Measurements from ENCODE around the gene LIAS.
"Not testable (repeated sequence)": the region's sequence is repeated elsewhere in the genome, so short reads cannot be mapped to it uniquely, and the experiment has no call there.

Gene LIAS

DNA sequence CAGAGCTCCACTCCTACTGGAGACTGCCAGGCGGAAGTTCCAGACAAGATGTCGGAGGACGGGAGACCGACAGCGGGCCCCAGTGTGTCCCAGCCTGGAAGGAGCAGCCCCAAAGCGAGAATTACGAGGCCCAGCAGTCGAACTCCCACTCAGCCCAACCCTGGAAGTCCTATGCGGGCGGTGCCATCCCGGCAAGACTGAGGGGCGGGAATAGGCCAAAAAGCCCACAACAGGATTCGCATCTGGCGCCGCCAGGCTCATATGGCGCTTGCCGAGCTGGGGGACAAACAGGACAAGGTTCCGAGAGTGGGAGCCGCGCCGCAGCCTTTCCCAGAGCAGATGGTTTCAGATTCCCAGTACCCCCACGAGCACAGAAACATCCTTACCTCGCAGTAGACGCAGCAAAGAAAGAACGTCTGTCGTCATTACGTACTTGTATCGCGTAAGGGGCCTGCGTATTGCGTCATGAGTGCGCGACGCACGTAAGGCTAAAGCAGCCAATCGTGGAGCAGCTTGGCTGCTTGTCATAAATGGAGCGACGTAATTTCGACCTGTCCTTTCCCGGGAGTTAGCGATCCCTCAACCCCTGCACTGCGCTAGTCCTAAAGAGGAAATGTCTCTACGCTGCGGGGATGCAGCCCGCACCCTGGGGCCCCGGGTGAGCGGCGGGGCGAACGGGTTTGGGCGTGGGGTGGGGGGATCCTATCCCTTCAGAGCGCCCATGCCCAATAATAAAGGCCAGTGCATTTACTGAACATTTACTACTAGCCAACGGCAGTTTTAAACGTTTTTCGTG lies at the start of gene LIAS, which contains the start of gene RPL9:
Gene LIAS (plus strand): TSS at position 552 of the 796 bp plus-strand sequence. CDS start 62 bp downstream, at position 614.
Gene RPL9 (minus strand): TSS at position 418 of the 796 bp plus-strand sequence. CDS start 483 bp downstream, outside the sequence.
- peak; percentile 98 for DNase-seq (ENCODE audit: low spot score)

- DNase-seq (ENCODE audit: low spot score), result no peak
Measured at GRCh38 chr4:39410415-39410814, 48.4 kb upstream of the LIAS start.

DNA sequence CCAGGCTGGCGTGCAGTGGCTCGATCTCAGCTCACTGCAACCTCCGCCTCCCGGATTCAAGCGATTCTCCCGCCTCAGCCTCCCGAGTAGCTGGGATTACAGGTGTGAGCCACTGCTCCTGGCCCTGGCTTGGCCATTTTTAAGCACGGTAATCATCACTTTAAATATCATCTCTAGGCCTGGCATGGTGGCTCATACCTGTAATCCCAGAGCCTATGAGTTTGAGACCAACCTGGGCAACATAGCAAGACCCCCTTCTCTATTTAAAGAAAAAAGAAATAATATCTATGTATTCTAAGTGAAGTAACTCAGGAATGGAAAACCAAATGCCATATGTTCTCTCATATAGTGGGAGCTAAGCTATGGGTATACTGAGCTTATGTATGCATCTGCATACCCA lies 47.3 kb upstream of the LIAS start:
- DNase-seq (ENCODE audit: low spot score), result not testable (repeated sequence)

GRCh38 chr4:39415678-39416283 lies 43.1 kb upstream of the LIAS start:
- no peak for DNase-seq (ENCODE audit: low spot score)

- DNase-seq (ENCODE audit: low spot score), result no peak
Measured at GRCh38 chr4:39422247-39422646, 36.6 kb upstream of the LIAS start.

DNA sequence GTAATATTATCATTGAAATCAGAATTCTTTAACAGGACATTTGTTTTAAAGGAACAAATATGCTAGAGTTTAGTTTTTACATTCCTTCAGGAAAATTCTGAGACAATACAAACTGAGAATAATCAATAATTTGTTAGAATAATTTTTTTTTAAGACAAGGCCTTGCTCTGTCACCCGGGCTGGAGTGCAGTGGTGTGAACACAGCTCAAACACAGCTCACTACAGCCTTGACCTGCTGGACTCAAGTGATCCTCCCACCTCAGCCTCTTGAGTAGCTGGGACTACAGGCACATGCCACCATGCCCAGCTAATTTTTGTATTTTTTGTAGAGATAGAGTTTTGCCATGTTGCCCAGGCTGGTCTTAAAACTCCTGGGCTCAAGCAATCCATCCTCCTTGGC lies 33.6 kb upstream of the LIAS start:
- not testable (repeated sequence) for DNase-seq (ENCODE audit: low spot score)

- no peak for DNase-seq (ENCODE audit: low spot score)
Measured at GRCh38 chr4:39426728-39427127, 32.1 kb upstream of the LIAS start.

DNA sequence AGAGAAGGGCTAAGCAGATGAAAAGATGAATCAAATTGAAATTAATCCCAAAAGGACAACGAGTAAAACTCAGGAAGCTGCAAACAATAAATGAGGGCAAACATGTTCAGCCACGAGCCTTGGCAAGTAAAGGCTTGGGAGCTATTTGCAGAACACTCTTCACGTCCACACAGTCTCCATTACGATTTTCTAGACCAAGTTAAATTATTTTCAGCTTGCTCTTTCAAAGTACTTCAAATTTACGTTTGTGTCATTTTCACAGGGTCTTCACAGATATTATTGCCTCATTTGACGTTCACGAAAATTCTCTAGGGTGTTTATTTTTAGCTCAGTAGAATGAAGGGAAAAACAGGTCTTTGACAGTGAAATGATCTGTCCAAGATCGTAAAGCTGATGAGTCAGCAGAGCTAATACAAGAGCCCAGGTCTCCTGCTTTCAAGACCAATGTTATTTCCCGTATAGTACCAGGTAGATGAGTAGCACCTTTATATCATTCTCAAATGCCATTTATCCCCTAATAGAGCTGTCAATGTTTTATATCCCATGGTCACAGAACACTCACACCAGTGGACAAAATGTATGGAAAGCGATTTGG lies 31.2 kb upstream of the LIAS start:
- no peak for DNase-seq (ENCODE audit: low spot score)

- DNase-seq (ENCODE audit: low spot score), result no peak
Measured at GRCh38 chr4:39429476-39430334, 29.2 kb upstream of the LIAS start.

GRCh38 chr4:39433878-39434492 lies 24.9 kb upstream of the LIAS start:
- DNase-seq (ENCODE audit: low spot score), result no peak

DNA sequence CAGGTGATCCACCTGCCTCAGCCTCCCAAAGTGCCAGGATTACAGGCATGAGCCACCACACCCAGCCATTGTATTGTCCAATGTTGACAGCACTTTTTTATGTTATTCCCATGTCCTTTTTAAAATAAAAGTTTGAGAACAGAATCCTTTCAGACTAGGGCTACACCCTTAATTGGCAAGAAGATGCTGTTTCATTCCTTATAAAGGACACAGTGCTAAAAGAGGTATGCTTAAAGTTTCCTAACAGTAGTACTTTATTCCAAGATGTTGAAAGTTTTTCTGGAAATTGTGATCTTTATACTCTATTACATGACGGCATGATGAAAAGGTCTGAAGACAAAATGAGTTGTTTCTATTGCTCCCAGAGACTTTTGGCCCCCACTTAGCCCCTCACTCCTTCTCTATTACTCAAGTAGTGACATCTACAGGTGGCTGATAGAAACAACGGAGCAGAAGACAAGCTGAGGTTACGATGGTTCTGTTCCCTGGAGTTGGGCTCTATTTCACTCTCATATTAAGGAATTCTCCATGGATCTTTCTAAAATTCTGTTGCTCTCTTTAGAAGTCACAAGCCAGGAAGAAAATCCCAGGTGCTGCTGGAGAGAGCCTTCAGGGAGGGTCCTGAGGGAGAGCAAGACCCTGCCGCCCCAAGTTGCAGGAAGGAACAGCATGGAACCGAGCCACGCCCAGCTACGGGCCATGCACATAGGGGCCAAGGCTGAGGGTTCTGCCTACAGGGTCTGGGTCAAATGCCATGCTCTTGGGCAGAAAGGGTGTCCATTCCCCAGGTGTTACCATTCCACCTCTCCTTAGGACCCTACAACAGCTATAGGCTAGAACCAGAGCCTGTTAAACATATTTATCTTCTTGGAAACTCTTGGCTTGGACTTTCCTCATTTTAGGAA lies 22.9 kb upstream of the LIAS start:
- no peak for DNase-seq (ENCODE audit: low spot score)

GRCh38 chr4:39441593-39441992 lies 17.3 kb upstream of the LIAS start:
- no peak for DNase-seq (ENCODE audit: low spot score)

GRCh38 chr4:39442998-39443397 lies 15.9 kb upstream of the LIAS start:
- no peak for DNase-seq (ENCODE audit: low spot score)

DNA sequence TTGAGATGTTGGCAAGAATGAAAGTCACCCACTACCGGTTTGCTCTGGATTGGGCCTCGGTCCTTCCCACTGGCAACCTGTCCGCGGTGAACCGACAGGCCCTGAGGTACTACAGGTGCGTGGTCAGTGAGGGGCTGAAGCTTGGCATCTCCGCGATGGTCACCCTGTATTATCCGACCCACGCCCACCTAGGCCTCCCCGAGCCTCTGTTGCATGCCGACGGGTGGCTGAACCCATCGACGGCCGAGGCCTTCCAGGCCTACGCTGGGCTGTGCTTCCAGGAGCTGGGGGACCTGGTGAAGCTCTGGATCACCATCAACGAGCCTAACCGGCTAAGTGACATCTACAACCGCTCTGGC lies 12.4 kb upstream of the LIAS start:
- DNase-seq (ENCODE audit: low spot score), result no peak

DNA sequence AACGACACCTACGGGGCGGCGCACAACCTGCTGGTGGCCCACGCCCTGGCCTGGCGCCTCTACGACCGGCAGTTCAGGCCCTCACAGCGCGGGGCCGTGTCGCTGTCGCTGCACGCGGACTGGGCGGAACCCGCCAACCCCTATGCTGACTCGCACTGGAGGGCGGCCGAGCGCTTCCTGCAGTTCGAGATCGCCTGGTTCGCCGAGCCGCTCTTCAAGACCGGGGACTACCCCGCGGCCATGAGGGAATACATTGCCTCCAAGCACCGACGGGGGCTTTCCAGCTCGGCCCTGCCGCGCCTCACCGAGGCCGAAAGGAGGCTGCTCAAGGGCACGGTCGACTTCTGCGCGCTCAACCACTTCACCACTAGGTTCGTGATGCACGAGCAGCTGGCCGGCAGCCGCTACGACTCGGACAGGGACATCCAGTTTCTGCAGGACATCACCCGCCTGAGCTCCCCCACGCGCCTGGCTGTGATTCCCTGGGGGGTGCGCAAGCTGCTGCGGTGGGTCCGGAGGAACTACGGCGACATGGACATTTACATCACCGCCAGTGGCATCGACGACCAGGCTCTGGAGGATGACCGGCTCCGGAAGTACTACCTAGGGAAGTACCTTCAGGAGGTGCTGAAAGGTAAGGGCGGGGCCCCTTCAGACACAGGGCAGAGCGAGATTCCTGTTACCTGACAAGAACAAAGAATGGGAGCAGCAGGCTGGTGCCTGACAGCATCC lies 11.8 kb upstream of the LIAS start:
- DNase-seq (ENCODE audit: low spot score), result no peak

- no peak for DNase-seq (ENCODE audit: low spot score)
Measured at GRCh38 chr4:39450618-39451017, 8.2 kb upstream of the LIAS start.

- DNase-seq (ENCODE audit: low spot score), result no peak
Measured at GRCh38 chr4:39451423-39452023, 7.3 kb upstream of the LIAS start.

- DNase-seq (ENCODE audit: low spot score), result no peak
Measured at GRCh38 chr4:39452153-39452859, 6.5 kb upstream of the LIAS start.
